H1 (cell line): Measurements from ENCODE around the gene TNRC6A. TPM values are rescaled to one million over a fixed set of nuclear protein-coding genes. Genes with fewer than 3 reads are reported as not detected.

ENCODE experiments used
- CTCF ChIA-PET: fragments of 300-600 bp; sonication (Branson Sonifier 250); formaldehyde crosslinking; loops from one replicate; lab custom pipeline; 2021; ENCODE audit not compliant: partially characterized antibody; lab: Charles Lee
- POLR2A ChIA-PET: fragments of 300-600 bp; sonication (Branson Sonifier 250); formaldehyde crosslinking; loops from one replicate; lab custom pipeline; 2021; ENCODE audit warnings: inconsistent platforms; ENCODE audit not compliant: partially characterized antibody; lab: Charles Lee
- DNase-seq, 2 experiments: peaks; one replicate each; pipeline versions ENCODE4 v3.0.0 to v3.0.0-alpha.2; 2010 to 2022; ENCODE audit warnings: low spot score in 2 of 2, low read depth in 1 of 2, mixed read lengths in 1 of 2
- FAIRE-seq: peaks from 2 replicates; lab custom pipeline; 2011; peaks lifted over from hg19 to GRCh38; lab: Jason Lieb, UNC
- H2AFZ ChIP-seq: 2 replicates; pipeline ENCODE4 v1.8.1; 2012; ENCODE audit warnings: low read length, inconsistent platforms
- H2AK5ac ChIP-seq: 2 replicates; pipeline ENCODE4 v1.6.1; 2013; ENCODE audit warnings: low read depth, low read length
- H2BK120ac ChIP-seq: replicated peaks from 2 replicates; pipeline ENCODE3; 2013; ENCODE audit warnings: low read depth, low read length, inconsistent platforms
- H2BK12ac ChIP-seq: 2 replicates; pipeline ENCODE4 v1.6.1; 2013; ENCODE audit warnings: low read depth, low read length
- H2BK15ac ChIP-seq: 2 replicates; pipeline ENCODE4 v1.6.1; 2013; ENCODE audit warnings: low read length
- H2BK20ac ChIP-seq: 2 replicates; pipeline ENCODE4 v1.6.1; 2013; ENCODE audit warnings: low read length
- H2BK5ac ChIP-seq: 2 replicates; pipeline ENCODE4 v1.6.1; 2013; ENCODE audit warnings: low read depth, low read length
- H3K14ac ChIP-seq: 2 replicates; pipeline ENCODE4 v1.6.1; 2013; ENCODE audit warnings: inconsistent platforms; ENCODE audit not compliant: insufficient read length
- H3K18ac ChIP-seq: 2 replicates; pipeline ENCODE4 v1.6.1; 2013; ENCODE audit warnings: low read length; ENCODE audit errors: extremely low read depth
- H3K23ac ChIP-seq: 2 replicates; pipeline ENCODE4 v1.6.1; 2013; ENCODE audit warnings: inconsistent platforms; ENCODE audit not compliant: insufficient read length
- H3K23me2 ChIP-seq: 2 replicates; pipeline ENCODE4 v1.6.1; 2013; ENCODE audit warnings: low read depth, low read length
- H3K27ac ChIP-seq: 2 replicates; pipeline ENCODE4 v1.6.1; 2011; ENCODE audit warnings: low read depth, low read length, inconsistent platforms
- H3K27me3 ChIP-seq, 4 experiments: replicated peaks in 1 of 4; 1 replicate in 1 of 4; 2 replicates in 3 of 4; pipeline versions ENCODE4 v1.6.1 to v1.8.1; 2011 to 2013; ENCODE audit warnings: low read length in 3 of 4, mild to moderate bottlenecking in 3 of 4, inconsistent platforms in 2 of 4, mixed read lengths in 2 of 4, moderate library complexity in 1 of 4; ENCODE audit not compliant: control insufficient read depth in 3 of 4, insufficient read depth in 3 of 4; ENCODE audit errors: extremely low read depth in 1 of 4
- H3K36me3 ChIP-seq, 4 experiments: 2 replicates each; pipeline versions ENCODE4 v1.6.1 to v1.8.1; 2011 to 2013; ENCODE audit warnings: mild to moderate bottlenecking in 4 of 4, low read length in 3 of 4, moderate library complexity in 2 of 4, control low read depth in 1 of 4, inconsistent platforms in 1 of 4; ENCODE audit not compliant: insufficient read depth in 4 of 4, control insufficient read depth in 2 of 4
- H3K4ac ChIP-seq: replicated peaks from 2 replicates; pipeline ENCODE3; 2013; ENCODE audit warnings: low read length, low read depth, mixed read lengths, inconsistent platforms; ENCODE audit not compliant: insufficient read length
- H3K4me1 ChIP-seq, 4 experiments: replicated peaks in 1 of 4; 1 replicate in 1 of 4; 2 replicates in 3 of 4; pipeline versions ENCODE4 v1.6.1 to v1.8.1; 2011 to 2013; ENCODE audit warnings: low read length in 3 of 4, inconsistent platforms in 2 of 4, mixed read lengths in 1 of 4; ENCODE audit not compliant: insufficient read depth in 4 of 4, control insufficient read depth in 3 of 4
- H3K4me2 ChIP-seq, 2 experiments: 2 replicates each; pipeline versions ENCODE4 v1.6.1 to v1.8.1; 2011 to 2013; ENCODE audit warnings: low read depth in 2 of 2, low read length in 2 of 2, control low read depth in 1 of 2, inconsistent platforms in 1 of 2, mild to moderate bottlenecking in 1 of 2; ENCODE audit not compliant: insufficient read depth in 1 of 2
- H3K4me3 ChIP-seq, 4 experiments: fragments of 200-600, 300-600 bp in 1 of 4; sonication (generic), shearing (Covaris generic), sonication (Bioruptor Twin) in 1 of 4; 2 replicates each; pipeline versions ENCODE4 v1.5.1 to v1.8.1; 2011 to 2016; ENCODE audit warnings: low read length in 4 of 4, low read depth in 3 of 4, control low read depth in 2 of 4, inconsistent platforms in 2 of 4, mild to moderate bottlenecking in 2 of 4, mixed read lengths in 1 of 4, moderate library complexity in 1 of 4; ENCODE audit not compliant: insufficient read depth in 2 of 4; ENCODE audit errors: extremely low read depth in 1 of 4
- H3K56ac ChIP-seq: replicated peaks from 2 replicates; pipeline ENCODE3; 2013; ENCODE audit warnings: low read depth, mild to moderate bottlenecking, mixed read lengths, low read length, inconsistent platforms; ENCODE audit not compliant: insufficient read length
- H3K79me1 ChIP-seq: 2 replicates; pipeline ENCODE4 v1.6.1; 2013; ENCODE audit warnings: low read depth, low read length, control low read depth
- H3K79me2 ChIP-seq, 2 experiments: 2 replicates each; pipeline versions ENCODE4 v1.6.1 to v1.8.1; 2012 to 2013; ENCODE audit warnings: low read length in 2 of 2, mild to moderate bottlenecking in 2 of 2, inconsistent platforms in 1 of 2; ENCODE audit not compliant: insufficient read depth in 2 of 2, control insufficient read depth in 1 of 2
- H3K9ac ChIP-seq, 4 experiments: replicated peaks in 1 of 4; 1 replicate in 1 of 4; 2 replicates in 3 of 4; pipeline versions ENCODE4 v1.6.1 to v1.8.1; 2011 to 2013; ENCODE audit warnings: low read depth in 3 of 4, low read length in 3 of 4, control low read depth in 2 of 4, mild to moderate bottlenecking in 2 of 4, moderate library complexity in 2 of 4, inconsistent platforms in 1 of 4; ENCODE audit errors: extremely low read depth in 1 of 4
- H3K9me3 ChIP-seq, 2 experiments: 2 replicates each; pipeline versions ENCODE4 v1.6.1 to v1.8.1; 2012 to 2013; ENCODE audit warnings: mild to moderate bottlenecking in 2 of 2, moderate library complexity in 2 of 2, control low read depth in 1 of 2, inconsistent platforms in 1 of 2, low read depth in 1 of 2, low read length in 1 of 2, mixed read lengths in 1 of 2; ENCODE audit not compliant: insufficient read depth in 2 of 2
- H4K20me1 ChIP-seq, 2 experiments: replicated peaks in 1 of 2; 2 replicates each; pipeline versions ENCODE3 to v1.8.1; 2011 to 2013; ENCODE audit warnings: inconsistent platforms in 2 of 2, low read length in 2 of 2, mild to moderate bottlenecking in 1 of 2; ENCODE audit not compliant: insufficient read depth in 2 of 2, control insufficient read depth in 1 of 2
- H4K5ac ChIP-seq: 2 replicates; pipeline ENCODE4 v1.6.1; 2013; ENCODE audit warnings: low read length, low read depth, mixed read lengths, inconsistent platforms; ENCODE audit not compliant: insufficient read length
- H4K8ac ChIP-seq: 2 replicates; pipeline ENCODE4 v1.8.0; 2013; ENCODE audit warnings: mild to moderate bottlenecking, moderate library complexity, low read length, inconsistent platforms; ENCODE audit not compliant: insufficient read depth; ENCODE audit errors: extremely low read depth
- H4K91ac ChIP-seq: replicated peaks from 2 replicates; pipeline ENCODE3; 2013; ENCODE audit warnings: low read length, mixed read lengths, inconsistent platforms; ENCODE audit not compliant: insufficient read length
- CHD2 ChIP-seq: IDR thresholded peaks from 2 replicates; pipeline ENCODE4 v1.6.1; 2012; ENCODE audit warnings: low read length, improper control_type of control experiment
- CREB1 ChIP-seq: IDR thresholded peaks from 2 replicates; pipeline ENCODE4 v1.6.1; 2012; ENCODE audit warnings: inconsistent platforms
- EP300 ChIP-seq, 2 experiments: IDR thresholded peaks; 1 replicate in 1 of 2; 2 replicates in 1 of 2; pipeline ENCODE4 v1.6.1; 2011 to 2012; ENCODE audit warnings: low read depth in 2 of 2, low read length in 2 of 2, mild to moderate bottlenecking in 2 of 2, borderline replicate concordance in 1 of 2, inconsistent platforms in 1 of 2, moderate library complexity in 1 of 2
- EZH2 ChIP-seq: fragments of 200-600 bp; sonication (generic); IDR thresholded peaks from 2 replicates; pipeline ENCODE4 v1.7.1; 2012; ENCODE audit warnings: low read depth, mild to moderate bottlenecking, moderate library complexity, low read length, inconsistent platforms; ENCODE audit not compliant: severe bottlenecking
- GTF2F1 ChIP-seq: IDR thresholded peaks from 2 replicates; pipeline ENCODE4 v1.6.1; 2012; ENCODE audit warnings: low read depth, low read length, improper control_type of control experiment, borderline replicate concordance
- JUND ChIP-seq: IDR thresholded peaks from 2 replicates; pipeline ENCODE4 v1.6.1; 2011; ENCODE audit warnings: mild to moderate bottlenecking, improper control_type of control experiment, low read length
- KDM4A ChIP-seq: IDR thresholded peaks from one replicate; pipeline ENCODE4 v1.7.1; 2012; ENCODE audit warnings: low read depth, mild to moderate bottlenecking, moderate library complexity, low read length, inconsistent platforms; ENCODE audit not compliant: severe bottlenecking
- RNF2 ChIP-seq: fragments of 200-900, 300-1000 bp; sonication (generic); IDR thresholded peaks from 2 replicates; pipeline ENCODE4 v1.7.1; 2016; ENCODE audit warnings: borderline replicate concordance, low read depth, mild to moderate bottlenecking, antibody characterized with exemption, low read length; ENCODE audit not compliant: poor library complexity, severe bottlenecking; ENCODE audit errors: missing control alignments
- SIN3A ChIP-seq, 2 experiments: IDR thresholded peaks in 1 of 2; conservative IDR thresholded peaks in 1 of 2; 2 replicates each; pipeline ENCODE4 v1.6.1; 2011 to 2012; ENCODE audit warnings: low read length in 2 of 2, improper control_type of control experiment in 1 of 2, low read depth in 1 of 2, mild to moderate bottlenecking in 1 of 2
- SP1 ChIP-seq: IDR thresholded peaks from 2 replicates; pipeline ENCODE4 v1.6.1; 2011; ENCODE audit warnings: low read depth, low read length
- SP2 ChIP-seq: IDR thresholded peaks from 2 replicates; pipeline ENCODE4 v1.6.1; 2012; ENCODE audit warnings: mild to moderate bottlenecking, low read length, inconsistent platforms
- SRF ChIP-seq: IDR thresholded peaks from 2 replicates; pipeline ENCODE4 v1.6.1; 2011; ENCODE audit warnings: mild to moderate bottlenecking, low read depth, low read length, moderate library complexity
- ZNF274 ChIP-seq: IDR thresholded peaks from 2 replicates; pipeline ENCODE4 v1.7.0; 2012; ENCODE audit warnings: low read length, borderline replicate concordance; ENCODE audit errors: extremely low read depth
- WGBS, 2 experiments: shearing (Covaris generic) in 1 of 2; methylation state at CpG; one replicate each; pipeline versions ENCODE4 v1.1.6 to v1.1.7; 2013 to 2015; ENCODE audit warnings: low lambda C conversion rate in 2 of 2, mixed read lengths in 2 of 2, inconsistent platforms in 1 of 2, low coverage in 1 of 2, missing lambda C conversion rate in 1 of 2; ENCODE audit not compliant: insufficient replicate concordance in 2 of 2, insufficient coverage in 1 of 2, insufficient read length in 1 of 2; ENCODE audit errors: extremely low coverage in 1 of 2, missing lambda C conversion rate in 1 of 2; 5-methylcytosine and 5-hydroxymethylcytosine counted together
- polyA plus RNA-seq, 7 experiments: library from polyadenylated mRNA; depleted of rRNA in 3 of 7; stranded (reverse) in 5 of 7; unstranded in 2 of 7; fragments of >200 nt in 5 of 7; fragments of 200-250 nt in 2 of 7; gene quantifications; 1 replicate in 5 of 7; 2 replicates in 1 of 7; 4 replicates in 1 of 7; pipeline versions ENCODE4 v1.2.1 to v1.2.3, GENCODE V29; 2011 to 2013; ENCODE audit warnings: missing spikeins in 2 of 7, mixed read lengths in 2 of 7
- total RNA-seq: library from RNA; stranded (reverse); fragmentation: NEBNext Ultra II Directional; extraction: Animal tissue kit (Norgen Biotek cat#: 25700); gene quantifications from 2 replicates; pipeline ENCODE4 v1.2.1, GENCODE V29; 2021

Gene TNRC6A
- total and polyA plus RNA-seq, 2 of the 8 experiments (the other 6 are each of a cell fraction or from before 2014, with no cell fraction given), result 67.6 to 103 TPM

DNA sequence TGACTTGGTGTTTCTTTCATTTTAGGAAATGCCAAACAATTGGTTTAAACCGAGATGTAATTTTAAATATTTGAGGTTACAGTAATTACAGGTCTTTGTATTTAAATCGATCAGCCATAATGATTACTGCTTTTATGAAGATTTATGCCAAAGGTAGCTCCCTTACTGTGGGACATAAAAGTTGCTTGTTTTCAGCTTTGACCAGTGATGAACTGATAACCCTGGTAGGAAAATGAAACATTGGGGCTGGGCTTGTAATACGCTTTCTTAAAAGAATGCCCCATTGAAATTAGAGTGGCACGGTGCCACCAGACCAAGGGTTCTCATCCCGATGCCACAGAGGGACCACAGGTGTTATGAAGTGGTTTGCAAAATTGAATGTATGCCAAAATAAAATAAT, 7.3 kb downstream of the TNRC6A start:
- Histone ChIP-seq H2BK5ac (no peak overlapping the region), H4K8ac (no peak overlapping the region), H3K79me2 (peaks cover 78 to 100% of the 10 kb centered on the region in 2 experiments), H3K23me2 (no peaks in the 10 kb centered on the region), H3K56ac (no peak overlapping the region), H3K4me1 (peaks cover 0 to 25% (median 15%) of the 10 kb centered on the region in 4 experiments; a peak in 5 of 7 replicates), H3K14ac (no peak overlapping the region), H2AK5ac (no peak overlapping the region), H3K9me3 (no peaks in the 10 kb centered on the region), H4K20me1 (peaks cover 37 to 38% of the 10 kb centered on the region in 2 experiments), H4K91ac (no peak overlapping the region), H3K27me3 (no peaks in the 10 kb centered on the region), H3K36me3 (peaks cover 0 to 43% (median 5%) of the 10 kb centered on the region in 4 experiments; a peak in 4 of 8 replicates), H3K23ac (no peak overlapping the region), H2BK15ac (no peak overlapping the region), H2BK120ac (no peak overlapping the region), H3K9ac (no peak overlapping the region), H4K5ac (no peak overlapping the region), H3K18ac (no peak overlapping the region), H2BK20ac (no peak overlapping the region), H3K4me3 (no peak overlapping the region), H3K4me2 (no peak overlapping the region; a peak in 1 of 4 replicates), H3K27ac (no peak overlapping the region), H2BK12ac (no peak overlapping the region), H3K4ac (no peak overlapping the region), H2AFZ (no peak overlapping the region), H3K79me1 (no peaks in the 10 kb centered on the region; the same call in 1 of the 2 replicates)
- FAIRE-seq (no peak), DNase-seq (no peak)
- ChIA-PET CTCF (interaction anchor here (0.5 to 0.9 kb wide), 2 partner anchors 9 to 108 kb away, joined by 4 read pairs; no protein-coding TSS in a partner anchor), POLR2A (interaction anchor here (0.7 to 1.0 kb wide), 2 partner anchors 10 to 22 kb away, joined by 4 to 5 read pairs; no protein-coding TSS in a partner anchor)
- WGBS, 2 experiments, result 91% methylated on average over 5 of the region's 5 CpGs; no CpG with 5 or more reads in 1 of the 2 experiments
- no peak for TF ChIP-seq CREB1
- no peak for TF ChIP-seq EP300 (IDR thresholded peaks at IDR 0.05; ENCODE audit: borderline replicate concordance in 1 of 2, low read depth in 2 of 2, low read length in 2 of 2)
- no peak for TF ChIP-seq EZH2
- no peak for TF ChIP-seq JUND
- TF ChIP-seq SP2, result no peak
- no peak for TF ChIP-seq ZNF274
- no peak for TF ChIP-seq SRF
- no peak for TF ChIP-seq GTF2F1
- TF ChIP-seq CHD2, result no peak
- TF ChIP-seq SP1, result no peak
- TF ChIP-seq RNF2, result no peak
- no peak for TF ChIP-seq SIN3A (conservative IDR thresholded peaks at IDR 0.05 in 1 of 2, IDR thresholded peaks at IDR 0.05 in 1 of 2; ENCODE audit: low read depth in 1 of 2, low read length in 2 of 2)
- TF ChIP-seq KDM4A, result no peak
